Glutamatergic neuron (in vitro differentiated cells): ENCODE measurements around the gene SLC26A11. TPM values are rescaled to one million over a fixed set of nuclear protein-coding genes. Genes with fewer than 3 reads are reported as not detected.

Experiments
- DNase-seq: peaks from one replicate; pipeline ENCODE4 v3.0.0; 2022
- H3K27ac Mint-ChIP-seq: one replicate; pipeline ENCODE4 v1.8.0; 2020; ENCODE audit warnings: mild to moderate bottlenecking, mixed read lengths, inconsistent platforms; ENCODE audit not compliant: unreplicated experiment
- H3K27me3 Mint-ChIP-seq: one replicate; pipeline ENCODE4 v1.8.0; 2020; ENCODE audit warnings: mild to moderate bottlenecking, moderate library complexity, mixed read lengths, inconsistent platforms; ENCODE audit not compliant: unreplicated experiment
- H3K36me3 Mint-ChIP-seq: one replicate; pipeline ENCODE4 v1.8.0; 2020; ENCODE audit warnings: mild to moderate bottlenecking, mixed read lengths, inconsistent platforms; ENCODE audit not compliant: unreplicated experiment
- H3K4me1 Mint-ChIP-seq: one replicate; pipeline ENCODE4 v1.8.0; 2020; ENCODE audit warnings: mild to moderate bottlenecking, low read depth, mixed read lengths, inconsistent platforms; ENCODE audit not compliant: unreplicated experiment
- H3K4me3 Mint-ChIP-seq: one replicate; pipeline ENCODE4 v1.8.0; 2020; ENCODE audit warnings: mild to moderate bottlenecking, mixed read lengths, inconsistent platforms; ENCODE audit not compliant: unreplicated experiment
- H3K9me3 Mint-ChIP-seq: one replicate; pipeline ENCODE4 v1.8.0; 2020; ENCODE audit warnings: mild to moderate bottlenecking, moderate library complexity, mixed read lengths, inconsistent platforms; ENCODE audit not compliant: unreplicated experiment
- CTCF ChIP-seq: fragments of 200-600 bp; sonication (generic); IDR thresholded peaks from one replicate; pipeline ENCODE4 v1.5.0; 2021; ENCODE audit not compliant: partially characterized antibody, unreplicated experiment
- total RNA-seq: library from RNA; stranded (reverse); fragmentation: NEBNext Ultra II Directional; extraction: Animal tissue kit (Norgen Biotek cat#: 25700); gene quantifications from one replicate; pipeline ENCODE4 v1.2.1, GENCODE V29; 2021; ENCODE audit not compliant: unreplicated experiment

Gene SLC26A11
- total RNA-seq, 1 donor from 2014 or later = 15.9 TPM

GRCh38 chr17:80209765-80210164, 10.5 kb upstream of the SLC26A11 start:
- TF ChIP-seq CTCF = no peak
- Mint-ChIP-seq H3K9me3 (peaks cover 2% of the 10 kb centered on the region), H3K4me1 (no peaks in the 10 kb centered on the region), H3K4me3 (no peak overlapping the region), H3K36me3 (no peaks in the 10 kb centered on the region), H3K27ac (no peak overlapping the region), H3K27me3 (no peaks in the 10 kb centered on the region)
- DNase-seq = no peak

- H3K4me1 Mint-ChIP-seq = no peaks in the 10 kb centered on the region
- TF ChIP-seq CTCF = no peak
- H3K9me3 Mint-ChIP-seq = peaks cover 2% of the 10 kb centered on the region
- H3K36me3 Mint-ChIP-seq = no peaks in the 10 kb centered on the region
- no peak for DNase-seq
- no peak overlapping the region for H3K4me3 Mint-ChIP-seq
- H3K27me3 Mint-ChIP-seq = no peaks in the 10 kb centered on the region
- H3K27ac Mint-ChIP-seq = no peak overlapping the region
Measured at GRCh38 chr17:80210348-80211108, 9.7 kb upstream of the SLC26A11 start.

- Mint-ChIP-seq H3K27ac (no peak overlapping the region), H3K9me3 (no peaks in the 10 kb centered on the region), H3K36me3 (peaks cover 5% of the 10 kb centered on the region), H3K4me1 (no peaks in the 10 kb centered on the region), H3K27me3 (peaks cover 4% of the 10 kb centered on the region), H3K4me3 (no peak overlapping the region)
- TF ChIP-seq CTCF = no peak
- no peak for DNase-seq
Measured at GRCh38 chr17:80212109-80212508, 8.1 kb upstream of the SLC26A11 start.

GRCh38 chr17:80212511-80212910, 7.7 kb upstream of the SLC26A11 start:
- Mint-ChIP-seq H3K9me3 (no peaks in the 10 kb centered on the region), H3K4me1 (no peaks in the 10 kb centered on the region), H3K36me3 (peaks cover 5% of the 10 kb centered on the region), H3K27ac (no peak overlapping the region), H3K27me3 (peaks cover 7% of the 10 kb centered on the region), H3K4me3 (no peak overlapping the region)
- DNase-seq = no peak
- TF ChIP-seq CTCF = no peak

- Mint-ChIP-seq H3K9me3 (no peaks in the 10 kb centered on the region), H3K4me3 (no peak overlapping the region), H3K4me1 (no peaks in the 10 kb centered on the region), H3K36me3 (peaks cover 5% of the 10 kb centered on the region), H3K27me3 (peaks cover 7% of the 10 kb centered on the region), H3K27ac (no peak overlapping the region)
- no peak for TF ChIP-seq CTCF
- DNase-seq = no peak
Measured at GRCh38 chr17:80212962-80213642, 7.1 kb upstream of the SLC26A11 start.
